HepG2 (cell line): ENCODE results near the gene ANKRD55. TPM values are rescaled to one million over a fixed set of nuclear protein-coding genes. Genes with fewer than 3 reads are reported as not detected.

ENCODE experiments used
- CEBPB ChIP-seq: IDR thresholded peaks from 2 replicates; pipeline ENCODE4 v1.6.1; 2011; ENCODE audit warnings: low read depth, low read length, improper control_type of control experiment, borderline replicate concordance
- GTF3A ChIP-seq: sonication (generic); formaldehyde crosslinking; conservative IDR thresholded peaks from 2 replicates; pipeline ENCODE4 v1.4.0; 2020; ENCODE audit warnings: mild to moderate bottlenecking, missing genetic modification reagents
- HIVEP1 ChIP-seq: sonication (generic); formaldehyde crosslinking; IDR thresholded peaks from 2 replicates; pipeline ENCODE4 v1.4.0; 2020; ENCODE audit warnings: mild to moderate bottlenecking, missing genetic modification reagents
- RFX5 ChIP-seq: IDR thresholded peaks from 2 replicates; pipeline ENCODE4 v1.6.1; 2011; ENCODE audit warnings: low read depth, low read length, improper control_type of control experiment
- U2AF1 ChIP-seq: fragments of 200-400 bp; formaldehyde crosslinking; optimal IDR thresholded peaks from 2 replicates; pipeline ENCODE3; 2017; ENCODE audit warnings: mild to moderate bottlenecking, low read depth, low read length
- XBP1 ChIP-seq: sonication (generic); formaldehyde crosslinking; IDR thresholded peaks from 2 replicates; pipeline ENCODE4 v1.5.0; 2020; ENCODE audit warnings: missing genetic modification reagents
- ZNF562 ChIP-seq: sonication (generic); formaldehyde crosslinking; IDR thresholded peaks from 2 replicates; pipeline ENCODE4 v1.8.0; 2022; ENCODE audit warnings: missing genetic modification reagents, borderline replicate concordance
- ZNF615 ChIP-seq: sonication (generic); formaldehyde crosslinking; IDR thresholded peaks from 2 replicates; pipeline ENCODE4 v1.5.0; 2020; ENCODE audit warnings: mild to moderate bottlenecking, missing genetic modification reagents, borderline replicate concordance
- ZNF75D ChIP-seq: sonication (generic); formaldehyde crosslinking; IDR thresholded peaks from 2 replicates; pipeline ENCODE4 v1.8.1; 2023; ENCODE audit warnings: missing genetic modification reagents, mild to moderate bottlenecking, borderline replicate concordance
- polyA plus RNA-seq, 8 experiments: library from polyadenylated mRNA; depleted of rRNA in 3 of 8; stranded (reverse) in 7 of 8; unstranded in 1 of 8; fragments of >200 nt; fragmentation: Illumina TruSeq in 4 of 8; extraction: Trizol in 4 of 8; gene quantifications; 2 replicates each; pipeline versions ENCODE4 v1.2.1 to v1.2.3, GENCODE V29; 2011 to 2016; ENCODE audit warnings: low read depth in 4 of 8, missing spikeins in 1 of 8, mixed read lengths in 1 of 8; ENCODE audit not compliant: insufficient read depth in 1 of 8
- total RNA-seq, 5 experiments: library from RNA; depleted of rRNA; stranded (reverse); fragments of >200 nt; fragmentation: Illumina TruSeq; extraction: Trizol; gene quantifications; 2 replicates each; pipeline ENCODE4 v1.2.3, GENCODE V29; 2016; ENCODE audit warnings: low read depth in 1 of 5
- TF ChIP-seq, protein P1 (sequence below): sonication (generic); formaldehyde crosslinking; IDR thresholded peaks from 2 replicates; pipeline ENCODE4 v1.8.0; 2022; ENCODE audit warnings: low read depth, missing genetic modification reagents
- TF ChIP-seq, protein P2 (sequence below): sonication (generic); formaldehyde crosslinking; IDR thresholded peaks from 2 replicates; pipeline ENCODE4 v1.4.0; 2020; ENCODE audit warnings: mild to moderate bottlenecking, low read depth, missing genetic modification reagents
- TF ChIP-seq, protein P3 (sequence below): IDR thresholded peaks from 2 replicates; pipeline ENCODE4 v1.6.1; 2016; ENCODE audit warnings: low read depth

The ANKRD55 gene
- total and polyA plus RNA-seq, 2 of the 13 experiments (the other 11 are each of a cell fraction or from before 2014, with no cell fraction given): 0.11 to 0.28 TPM

DNA sequence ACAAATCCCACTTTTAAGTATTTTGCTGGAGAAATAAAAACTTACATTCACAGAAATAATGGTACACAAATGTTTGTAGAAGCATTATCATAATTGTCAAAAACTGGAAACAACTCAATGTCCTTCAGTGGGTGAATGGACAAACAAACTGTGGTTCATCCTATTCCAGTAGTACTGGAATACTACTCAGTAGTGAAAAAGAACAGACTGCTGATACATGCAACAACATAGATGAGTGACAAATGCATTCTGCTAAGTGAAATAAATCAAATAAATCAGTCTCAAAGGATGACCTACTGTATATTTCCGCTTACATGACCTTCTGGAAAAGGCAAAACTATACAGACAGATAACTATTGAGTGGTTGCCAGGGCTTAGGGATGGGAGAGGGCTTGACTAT lies 114.1 kb downstream of the ANKRD55 start (continued):
- TF ChIP-seq, protein P1, sequence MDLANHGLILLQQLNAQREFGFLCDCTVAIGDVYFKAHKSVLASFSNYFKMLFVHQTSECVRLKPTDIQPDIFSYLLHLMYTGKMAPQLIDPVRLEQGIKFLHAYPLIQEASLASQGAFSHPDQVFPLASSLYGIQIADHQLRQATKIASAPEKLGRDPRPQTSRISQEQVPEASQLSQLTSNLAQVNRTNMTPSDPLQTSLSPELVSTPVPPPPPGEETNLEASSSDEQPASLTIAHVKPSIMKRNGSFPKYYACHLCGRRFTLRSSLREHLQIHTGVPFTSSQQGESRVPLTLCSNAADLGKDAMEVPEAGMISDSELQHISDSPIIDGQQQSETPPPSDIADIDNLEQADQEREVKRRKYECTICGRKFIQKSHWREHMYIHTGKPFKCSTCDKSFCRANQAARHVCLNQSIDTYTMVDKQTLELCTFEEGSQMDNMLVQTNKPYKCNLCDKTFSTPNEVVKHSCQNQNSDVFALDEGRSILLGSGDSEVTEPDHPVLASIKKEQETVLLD (CRISPR knock-in tag): no peak
- TF ChIP-seq, protein P2, sequence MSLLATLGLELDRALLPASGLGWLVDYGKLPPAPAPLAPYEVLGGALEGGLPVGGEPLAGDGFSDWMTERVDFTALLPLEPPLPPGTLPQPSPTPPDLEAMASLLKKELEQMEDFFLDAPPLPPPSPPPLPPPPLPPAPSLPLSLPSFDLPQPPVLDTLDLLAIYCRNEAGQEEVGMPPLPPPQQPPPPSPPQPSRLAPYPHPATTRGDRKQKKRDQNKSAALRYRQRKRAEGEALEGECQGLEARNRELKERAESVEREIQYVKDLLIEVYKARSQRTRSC (CRISPR knock-in tag): no peak
- no peak for TF ChIP-seq GTF3A (CRISPR knock-in tag)
- no peak for TF ChIP-seq RFX5
- TF ChIP-seq HIVEP1 (CRISPR knock-in tag): no peak
- TF ChIP-seq U2AF1: no peak
- TF ChIP-seq ZNF615: no peak
- TF ChIP-seq XBP1 (CRISPR knock-in tag): no peak
- TF ChIP-seq, protein P3, sequence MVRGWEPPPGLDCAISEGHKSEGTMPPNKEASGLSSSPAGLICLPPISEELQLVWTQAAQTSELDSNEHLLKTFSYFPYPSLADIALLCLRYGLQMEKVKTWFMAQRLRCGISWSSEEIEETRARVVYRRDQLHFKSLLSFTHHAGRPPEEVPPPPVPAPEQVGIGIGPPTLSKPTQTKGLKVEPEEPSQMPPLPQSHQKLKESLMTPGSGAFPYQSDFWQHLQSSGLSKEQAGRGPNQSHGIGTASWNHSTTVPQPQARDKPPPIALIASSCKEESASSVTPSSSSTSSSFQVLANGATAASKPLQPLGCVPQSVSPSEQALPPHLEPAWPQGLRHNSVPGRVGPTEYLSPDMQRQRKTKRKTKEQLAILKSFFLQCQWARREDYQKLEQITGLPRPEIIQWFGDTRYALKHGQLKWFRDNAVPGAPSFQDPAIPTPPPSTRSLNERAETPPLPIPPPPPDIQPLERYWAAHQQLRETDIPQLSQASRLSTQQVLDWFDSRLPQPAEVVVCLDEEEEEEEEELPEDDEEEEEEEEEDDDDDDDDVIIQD (CRISPR knock-in tag): no peak
- TF ChIP-seq CEBPB: no peak
- no peak for TF ChIP-seq ZNF75D (CRISPR knock-in tag)
- TF ChIP-seq ZNF562 (CRISPR knock-in tag): no peak
